ENCODE data around the gene XRRA1. TPM values are rescaled to one million over a fixed set of nuclear protein-coding genes. Genes with fewer than 3 reads are reported as not detected.
A peak's percentile ranks its signal among the peaks of the same experiment; 100 is the strongest.

The XRRA1 gene
- total RNA-seq, 1 experiment from 2014 or later = 17.3 TPM

GRCh38 chr11:74950374-74950969 is 1.6 kb upstream of the XRRA1 start:
- Histone ChIP-seq H3K4me2 (ENCODE audit: low read length) (peak overlapping the region; percentile 91), H3K9ac (ENCODE audit: low read length) (peak overlapping the region; percentile 97), H3K9me2 (ENCODE audit: insufficient read depth) (0 out of 2 replicates have a peak, but pooled peaks cover 3% of the 10 kb centered on the region), H2AFZ (ENCODE audit: low read depth, low read length, poor library complexity, severe bottlenecking) (no peak overlapping the region), H3K36me3 (ENCODE audit: control insufficient read depth in 1 of 2, insufficient read depth in 2 of 2, low read length in 2 of 2) (peaks cover 0 to 18% of the 10 kb centered on the region in 2 experiments; a peak in 1 of 4 replicates), H4K20me1 (ENCODE audit: insufficient read depth) (0 out of 2 replicates have a peak, but pooled peaks cover 4% of the 10 kb centered on the region), H3K27ac (ENCODE audit: low read depth, low read length) (no peak overlapping the region), H3K4me1 (ENCODE audit: control insufficient read depth in 1 of 2, insufficient read depth in 2 of 2, low read length in 2 of 2) (peaks cover 8 to 19% of the 10 kb centered on the region in 2 experiments), H3K4me3 (replicated peaks in 1 of 2; ENCODE audit: low read depth in 1 of 2, low read length in 2 of 2) (peak overlapping the region; percentile 100), H3K27me3 (ENCODE audit: insufficient read depth, low read length) (no peaks in the 10 kb centered on the region), H3K9me3 (ENCODE audit: control insufficient read depth in 1 of 2, insufficient read depth in 1 of 2, low read depth in 1 of 2, low read length in 2 of 2) (0 out of 4 replicates have a peak, but pooled peaks cover 0 to 4% of the 10 kb centered on the region in 2 experiments), H3K79me2 (ENCODE audit: insufficient read depth, low read length) (peaks cover 80% of the 10 kb centered on the region)
- TF ChIP-seq POLR2AphosphoS5 (IDR thresholded peaks at IDR 0.05; ENCODE audit: low read depth, low read length) (no peak), YY1 (IDR thresholded peaks at IDR 0.05; ENCODE audit: extremely low read depth, insufficient replicate concordance, low read depth, low read length) (no peak)
- RAD21 ChIA-PET (ENCODE audit: low non-redundant PET in 1 of 2, low total read pairs in 2 of 2, uncharacterized antibody in 2 of 2, unreplicated experiment in 2 of 2) = no interaction called here
- POLR2A ChIA-PET = no interaction called here
- no TSS peak for BruUV-seq (replicated peaks)
- ATAC-seq (no peak), DNase-seq (ENCODE audit: low read depth, low spot score) (no peak)
- intact Hi-C loops (cut with micrococcal nuclease) = no loop called here
- CTCF ChIA-PET = no interaction called here

- H3K9me2 ChIP-seq (ENCODE audit: insufficient read depth) = no peaks in the 10 kb centered on the region
- CTCF ChIA-PET = no interaction called here
- no peaks in the 10 kb centered on the region for H3K9me3 ChIP-seq (ENCODE audit: control insufficient read depth in 1 of 2, insufficient read depth in 1 of 2, low read depth in 1 of 2, low read length in 2 of 2)
- BruUV-seq (replicated peaks) = no TSS peak
- peaks cover 0 to 16% of the 10 kb centered on the region in 2 experiments; a peak in 1 of 4 replicates for H3K36me3 ChIP-seq (ENCODE audit: control insufficient read depth in 1 of 2, insufficient read depth in 2 of 2, low read length in 2 of 2)
- peak overlapping the region; percentile 55 for H3K27ac ChIP-seq (ENCODE audit: low read depth, low read length)
- peak overlapping the region; percentile 100 for H3K4me3 ChIP-seq (replicated peaks in 1 of 2; ENCODE audit: low read depth in 1 of 2, low read length in 2 of 2)
- intact Hi-C loops (cut with micrococcal nuclease) = no loop called here
- RAD21 ChIA-PET (ENCODE audit: low non-redundant PET in 1 of 2, low total read pairs in 2 of 2, uncharacterized antibody in 2 of 2, unreplicated experiment in 2 of 2) = no interaction called here
- H3K27me3 ChIP-seq (ENCODE audit: insufficient read depth, low read length) = no peaks in the 10 kb centered on the region
- peaks cover 8 to 19% of the 10 kb centered on the region in 2 experiments for H3K4me1 ChIP-seq (ENCODE audit: control insufficient read depth in 1 of 2, insufficient read depth in 2 of 2, low read length in 2 of 2)
- POLR2A ChIA-PET = no interaction called here
- peak overlapping the region; percentile 91 for H3K4me2 ChIP-seq (ENCODE audit: low read length)
- 0 out of 2 replicates have a peak, but pooled peaks cover 4% of the 10 kb centered on the region for H4K20me1 ChIP-seq (ENCODE audit: insufficient read depth)
- H3K9ac ChIP-seq (ENCODE audit: low read length) = peak overlapping the region; percentile 97
- DNase-seq (ENCODE audit: low read depth, low spot score) (no peak), ATAC-seq (no peak)
- no peak overlapping the region for H2AFZ ChIP-seq (ENCODE audit: low read depth, low read length, poor library complexity, severe bottlenecking)
- peaks cover 73% of the 10 kb centered on the region for H3K79me2 ChIP-seq (ENCODE audit: insufficient read depth, low read length)
- TF ChIP-seq SIN3A (IDR thresholded peaks at IDR 0.05; ENCODE audit: low read depth) = no peak
- TF ChIP-seq CTCF (IDR thresholded peaks at IDR 0.05 in 2 of 3, conservative IDR thresholded peaks at IDR 0.05 in 1 of 3; ENCODE audit: borderline replicate concordance in 1 of 3, insufficient read depth in 1 of 3, low read depth in 2 of 3, low read length in 2 of 3) = no peak
- TF ChIP-seq EZH2 (IDR thresholded peaks at IDR 0.05) = no peak
- TF ChIP-seq YY1 (IDR thresholded peaks at IDR 0.05; ENCODE audit: extremely low read depth, insufficient replicate concordance, low read depth, low read length) = no peak
- no peak for TF ChIP-seq ATF3 (IDR thresholded peaks at IDR 0.05)
- no peak for TF ChIP-seq CBX3 (IDR thresholded peaks at IDR 0.05; ENCODE audit: low read depth)
- TF ChIP-seq RAD21 (IDR thresholded peaks at IDR 0.05; ENCODE audit: low read depth) = no peak
- TF ChIP-seq ZBTB33 (IDR thresholded peaks at IDR 0.05; ENCODE audit: extremely low read depth, insufficient replicate concordance, low read length) = no peak
- no peak for TF ChIP-seq FOSL1 (IDR thresholded peaks at IDR 0.05; ENCODE audit: low read depth)
- no peak for TF ChIP-seq POLR2AphosphoS5 (IDR thresholded peaks at IDR 0.05; ENCODE audit: low read depth, low read length)
- TF ChIP-seq EZH2phosphoT487 (IDR thresholded peaks at IDR 0.05; ENCODE audit: borderline replicate concordance) = no peak
- TF ChIP-seq JUND (IDR thresholded peaks at IDR 0.05) = no peak
- TF ChIP-seq ZFX (IDR thresholded peaks at IDR 0.05) = no peak
- TF ChIP-seq SRF (IDR thresholded peaks at IDR 0.05; ENCODE audit: low read depth) = no peak
Measured at GRCh38 chr11:74949753-74950137, 854 bp upstream of the XRRA1 start.
